Measurements from ENCODE around the gene TPRG1.

- TF ChIP-seq CTCF (IDR thresholded peaks at IDR 0.05) (no peak), POLR2A (IDR thresholded peaks at IDR 0.05) (no peak), EP300 (IDR thresholded peaks at IDR 0.05; ENCODE audit: low read depth) (no peak), POLR2AphosphoS5 (IDR thresholded peaks at IDR 0.05) (no peak)
These were observed 106.5 kb downstream of the TPRG1 start for GRCh38 chr3:189278221-189278620.
